Stimulated activated effector memory CD8-positive, alpha-beta T cell treated with anti-CD3 and anti-CD28 coated beads, Interleukin-12 subunit alpha, Interleukin-12 subunit beta, amount 100 ng/mL, for 72 hours (primary cell): ENCODE data around the gene UVRAG.

Experiments
- ATAC-seq: fragments of 150-1000 bp; cut with Tn5 transposase; 2 replicates; pipeline ENCODE4 v1.10.0; 2021
- DNase-seq, 2 donors: peaks; one replicate each; pipeline ENCODE4 v3.0.0; 2021 to 2022; ENCODE audit warnings: low spot score in 2 of 2
- H3K27ac Mint-ChIP-seq: one replicate; pipeline ENCODE4 v1.8.0; 2022; ENCODE audit warnings: mild to moderate bottlenecking, mixed read lengths
- H3K36me3 Mint-ChIP-seq: one replicate; pipeline ENCODE4 v1.8.0; 2022; ENCODE audit warnings: mild to moderate bottlenecking, mixed read lengths
- H3K4me1 Mint-ChIP-seq: one replicate; pipeline ENCODE4 v1.8.0; 2022; ENCODE audit warnings: mixed read lengths
- H3K4me3 Mint-ChIP-seq: one replicate; pipeline ENCODE4 v1.8.0; 2022; ENCODE audit warnings: mild to moderate bottlenecking, mixed read lengths
- H3K9me3 Mint-ChIP-seq: one replicate; pipeline ENCODE4 v1.8.0; 2022; ENCODE audit warnings: mixed read lengths

UVRAG gene

GRCh38 chr11:76119779-76120178 lies 304.8 kb downstream of the UVRAG start:
- Mint-ChIP-seq H3K27ac (no peak overlapping the region), H3K9me3 (no peaks in the 10 kb centered on the region), H3K4me1 (no peaks in the 10 kb centered on the region), H3K36me3 (no peaks in the 10 kb centered on the region), H3K4me3 (no peak overlapping the region)
- ATAC-seq (no peak), DNase-seq (no peak)

GRCh38 chr11:76120513-76121101 lies 305.6 kb downstream of the UVRAG start:
- Mint-ChIP-seq H3K27ac (no peak overlapping the region), H3K4me1 (no peaks in the 10 kb centered on the region), H3K9me3 (no peaks in the 10 kb centered on the region), H3K36me3 (peaks cover 5% of the 10 kb centered on the region), H3K4me3 (no peak overlapping the region)
- DNase-seq (no peak), ATAC-seq (no peak)

- DNase-seq = no peak
- Mint-ChIP-seq H3K4me1 (no peaks in the 10 kb centered on the region), H3K4me3 (no peak overlapping the region)
Observed at GRCh38 chr11:76123248-76123647, 308.2 kb downstream of the UVRAG start.

GRCh38 chr11:76124905-76125770 lies 310.1 kb downstream of the UVRAG start:
- no peaks in the 10 kb centered on the region for H3K9me3 Mint-ChIP-seq
- DNase-seq (no peak), ATAC-seq (no peak)
- H3K4me1 Mint-ChIP-seq = peaks cover 7% of the 10 kb centered on the region
- no peak overlapping the region for H3K27ac Mint-ChIP-seq
- no peak overlapping the region for H3K4me3 Mint-ChIP-seq
- peaks cover 5% of the 10 kb centered on the region for H3K36me3 Mint-ChIP-seq

More at GRCh38 chr11:76123248-76123647, 308.2 kb downstream of the UVRAG start:
- Mint-ChIP-seq H3K27ac (no peak overlapping the region), H3K36me3 (peaks cover 5% of the 10 kb centered on the region), H3K9me3 (no peaks in the 10 kb centered on the region)
- no peak for ATAC-seq

- ATAC-seq (no peak), DNase-seq (no peak)
- peaks cover 7% of the 10 kb centered on the region for H3K4me1 Mint-ChIP-seq
- no peak overlapping the region for H3K4me3 Mint-ChIP-seq
- peaks cover 5% of the 10 kb centered on the region for H3K36me3 Mint-ChIP-seq
- H3K9me3 Mint-ChIP-seq = no peaks in the 10 kb centered on the region
- H3K27ac Mint-ChIP-seq = no peak overlapping the region
Observed at GRCh38 chr11:76129729-76130128, 314.7 kb downstream of the UVRAG start.

GRCh38 chr11:76131142-76131541 lies 316.1 kb downstream of the UVRAG start:
- Mint-ChIP-seq H3K36me3 (no peaks in the 10 kb centered on the region), H3K27ac (no peak overlapping the region), H3K9me3 (no peaks in the 10 kb centered on the region), H3K4me1 (peaks cover 7% of the 10 kb centered on the region), H3K4me3 (no peak overlapping the region)
- DNase-seq (no peak), ATAC-seq (no peak)

GRCh38 chr11:76131671-76132631 lies 316.9 kb downstream of the UVRAG start:
- ATAC-seq (no peak), DNase-seq (no peak)
- no peak overlapping the region for H3K27ac Mint-ChIP-seq
- peaks cover 7% of the 10 kb centered on the region for H3K4me1 Mint-ChIP-seq
- H3K4me3 Mint-ChIP-seq = no peak overlapping the region
- H3K36me3 Mint-ChIP-seq = no peaks in the 10 kb centered on the region
- no peaks in the 10 kb centered on the region for H3K9me3 Mint-ChIP-seq

GRCh38 chr11:76134239-76134638 lies 319.2 kb downstream of the UVRAG start:
- H3K9me3 Mint-ChIP-seq = no peaks in the 10 kb centered on the region
- H3K4me3 Mint-ChIP-seq = no peak overlapping the region
- H3K36me3 Mint-ChIP-seq = no peaks in the 10 kb centered on the region
- ATAC-seq (no peak), DNase-seq (no peak)
- peaks cover 7% of the 10 kb centered on the region for H3K4me1 Mint-ChIP-seq
- H3K27ac Mint-ChIP-seq = no peak overlapping the region

- Mint-ChIP-seq H3K4me1 (no peaks in the 10 kb centered on the region), H3K9me3 (no peaks in the 10 kb centered on the region), H3K4me3 (no peak overlapping the region), H3K27ac (no peak overlapping the region), H3K36me3 (peaks cover under 1% of the 10 kb centered on the region)
- ATAC-seq (no peak), DNase-seq (no peak)
Observed at GRCh38 chr11:76135491-76135890, 320.5 kb downstream of the UVRAG start.

- H3K9me3 Mint-ChIP-seq = no peaks in the 10 kb centered on the region
- peak overlapping the region; percentile 17 for H3K27ac Mint-ChIP-seq
- no peak for DNase-seq
- no peak for ATAC-seq
- peaks cover 10% of the 10 kb centered on the region for H3K36me3 Mint-ChIP-seq
- no peaks in the 10 kb centered on the region for H3K4me1 Mint-ChIP-seq
- no peak overlapping the region for H3K4me3 Mint-ChIP-seq
Observed at GRCh38 chr11:76139314-76139713, 324.3 kb downstream of the UVRAG start.

GRCh38 chr11:76140912-76141574 lies 326.0 kb downstream of the UVRAG start:
- Mint-ChIP-seq H3K27ac (no peak overlapping the region), H3K9me3 (no peaks in the 10 kb centered on the region), H3K4me3 (no peak overlapping the region), H3K4me1 (no peaks in the 10 kb centered on the region), H3K36me3 (peaks cover 10% of the 10 kb centered on the region)
- ATAC-seq (no peak), DNase-seq (no peak)

- ATAC-seq (no peak), DNase-seq (no peak)
- no peaks in the 10 kb centered on the region for H3K4me1 Mint-ChIP-seq
- peaks cover 10% of the 10 kb centered on the region for H3K36me3 Mint-ChIP-seq
- no peak overlapping the region for H3K27ac Mint-ChIP-seq
- no peak overlapping the region for H3K4me3 Mint-ChIP-seq
- no peaks in the 10 kb centered on the region for H3K9me3 Mint-ChIP-seq
Observed at GRCh38 chr11:76141901-76142588, 327.0 kb downstream of the UVRAG start.

- no peak overlapping the region for H3K4me3 Mint-ChIP-seq
- ATAC-seq = no peak
- H3K27ac Mint-ChIP-seq = no peak overlapping the region
- H3K4me1 Mint-ChIP-seq = no peaks in the 10 kb centered on the region
- no peak for DNase-seq
- no peaks in the 10 kb centered on the region for H3K9me3 Mint-ChIP-seq
- peaks cover 10% of the 10 kb centered on the region for H3K36me3 Mint-ChIP-seq
Observed at GRCh38 chr11:76143274-76143673, 328.3 kb downstream of the UVRAG start.

GRCh38 chr11:76147106-76147740 lies 332.2 kb downstream of the UVRAG start:
- Mint-ChIP-seq H3K4me1 (peaks cover 11% of the 10 kb centered on the region), H3K36me3 (no peaks in the 10 kb centered on the region), H3K9me3 (no peaks in the 10 kb centered on the region), H3K4me3 (no peak overlapping the region), H3K27ac (no peak overlapping the region)
- DNase-seq = no peak
- ATAC-seq = no peak
